HEK293 (cell line): Measurements from ENCODE around the gene DENND4B.

Source experiments
- CTCF ChIA-PET: fragments of 350-600 bp; formaldehyde crosslinking; extraction: SDS; loops from one replicate; lab custom pipeline; 2021; ENCODE audit warnings: antibody characterized with exemption; lab: Yijun Ruan, JAX
- POLR2A ChIA-PET: fragments of 300-600 bp; formaldehyde crosslinking; extraction: SDS; loops from one replicate; lab custom pipeline; 2020; ENCODE audit warnings: antibody characterized with exemption, inconsistent platforms; lab: Yijun Ruan, JAX
- H3K27ac ChIP-seq: fragments of 200-500 bp; sonication (Bioruptor generic); 2 replicates; pipeline ENCODE4 v1.5.1; 2014; ENCODE audit warnings: low read depth, low read length, control low read depth, inconsistent platforms; ENCODE audit errors: extremely low read depth
- H3K36me3 ChIP-seq, 2 experiments: fragments of 200-500 bp in 1 of 2; sonication (Bioruptor generic) in 1 of 2; 1 replicate in 1 of 2; 2 replicates in 1 of 2; pipeline ENCODE4 v1.5.1; 2014 to 2017; ENCODE audit warnings: inconsistent platforms in 2 of 2, low read length in 2 of 2; ENCODE audit not compliant: control insufficient read depth in 2 of 2, insufficient read depth in 1 of 2
- H3K4me1 ChIP-seq: fragments of 200-500 bp; sonication (Bioruptor generic); 2 replicates; pipeline ENCODE4 v1.5.1; 2014; ENCODE audit warnings: mild to moderate bottlenecking, low read length, inconsistent platforms; ENCODE audit not compliant: control insufficient read depth, insufficient read depth
- H3K4me3 ChIP-seq: 2 replicates; pipeline ENCODE4 v1.5.1; 2011; ENCODE audit warnings: low read depth, mild to moderate bottlenecking, control low read depth, low read length, moderate library complexity
- H3K9me3 ChIP-seq: fragments of 200-500 bp; sonication (Bioruptor generic); 2 replicates; pipeline ENCODE4 v1.5.1; 2014; ENCODE audit warnings: low read depth, low read length, inconsistent platforms; ENCODE audit not compliant: control insufficient read depth, insufficient read depth
- FEZF1 ChIP-seq: fragments of 450-650 bp; formaldehyde crosslinking; IDR thresholded peaks from 2 replicates; pipeline ENCODE4 v1.5.1; 2016; ENCODE audit warnings: missing biosample characterization, missing genetic modification characterization
- MYNN ChIP-seq: fragments of 450-650 bp; formaldehyde crosslinking; IDR thresholded peaks from 2 replicates; pipeline ENCODE4 v1.5.1; 2016; ENCODE audit warnings: missing biosample characterization, missing genetic modification characterization, borderline replicate concordance
- ZBTB49 ChIP-seq: fragments of 450-650 bp; formaldehyde crosslinking; IDR thresholded peaks from 2 replicates; pipeline ENCODE4 v1.5.1; 2016; ENCODE audit warnings: missing biosample characterization, missing genetic modification characterization, low read depth
- ZEB2 ChIP-seq: fragments of 450-650 bp; formaldehyde crosslinking; IDR thresholded peaks from 2 replicates; pipeline ENCODE4 v1.5.1; 2016; ENCODE audit warnings: missing biosample characterization, missing genetic modification characterization
- ZFP41 ChIP-seq: fragments of 450-650 bp; formaldehyde crosslinking; IDR thresholded peaks from 2 replicates; pipeline ENCODE4 v1.5.1; 2016; ENCODE audit warnings: missing biosample characterization, missing genetic modification characterization, borderline replicate concordance
- ZNF132 ChIP-seq: fragments of 450-650 bp; formaldehyde crosslinking; IDR thresholded peaks from 2 replicates; pipeline ENCODE4 v1.5.1; 2017; ENCODE audit warnings: missing biosample characterization, missing genetic modification characterization, borderline replicate concordance
- ZNF23 ChIP-seq: fragments of 450-650 bp; formaldehyde crosslinking; IDR thresholded peaks from 2 replicates; pipeline ENCODE4 v1.5.1; 2016; ENCODE audit warnings: missing biosample characterization, missing genetic modification characterization, borderline replicate concordance
- ZNF311 ChIP-seq: fragments of 450-650 bp; formaldehyde crosslinking; IDR thresholded peaks from 2 replicates; pipeline ENCODE4 v1.5.1; 2017; ENCODE audit warnings: missing biosample characterization, missing genetic modification characterization, borderline replicate concordance
- ZNF350 ChIP-seq: fragments of 450-650 bp; formaldehyde crosslinking; IDR thresholded peaks from 2 replicates; pipeline ENCODE4 v1.5.0; 2017; ENCODE audit warnings: missing biosample characterization, mild to moderate bottlenecking, missing genetic modification characterization
- ZNF48 ChIP-seq: fragments of 450-650 bp; formaldehyde crosslinking; IDR thresholded peaks from 2 replicates; pipeline ENCODE4 v1.5.1; 2016; ENCODE audit warnings: missing biosample characterization, missing genetic modification characterization
- ZNF501 ChIP-seq: fragments of 450-650 bp; formaldehyde crosslinking; IDR thresholded peaks from 2 replicates; pipeline ENCODE4 v1.5.1; 2016; ENCODE audit warnings: missing biosample characterization, missing genetic modification characterization
- ZNF513 ChIP-seq: fragments of 450-650 bp; IDR thresholded peaks from 2 replicates; pipeline ENCODE4 v1.5.1; 2018; ENCODE audit warnings: missing biosample characterization, missing genetic modification characterization
- TF ChIP-seq, protein P1 (sequence below): fragments of 450-650 bp; formaldehyde crosslinking; IDR thresholded peaks from 2 replicates; pipeline ENCODE4 v1.5.1; 2017; ENCODE audit warnings: missing biosample characterization, missing genetic modification characterization
- TF ChIP-seq, protein P2 (sequence below): fragments of 450-650 bp; formaldehyde crosslinking; IDR thresholded peaks from 2 replicates; pipeline ENCODE4 v1.5.1; 2016; ENCODE audit warnings: missing biosample characterization, missing genetic modification characterization
- TF ChIP-seq, protein P3 (sequence below): fragments of 450-650 bp; formaldehyde crosslinking; IDR thresholded peaks from 2 replicates; pipeline ENCODE4 v1.5.1; 2016; ENCODE audit warnings: missing biosample characterization, missing genetic modification characterization, borderline replicate concordance

DENND4B gene

GRCh38 chr1:153899509-153899908 lies 47.0 kb downstream of the DENND4B start:
- CTCF ChIA-PET, result no interaction called here

More at GRCh38 chr1:153899509-153899908, 47.0 kb downstream of the DENND4B start:
- peaks cover 2% of the 10 kb centered on the region; the same call in 1 of the 2 replicates for H3K4me1 ChIP-seq
- H3K4me3 ChIP-seq, result no peak overlapping the region
- no peaks in the 10 kb centered on the region for H3K9me3 ChIP-seq
- TF ChIP-seq ZNF350 (tag by site-specific recombination), result no peak
- TF ChIP-seq MYNN (tag by site-specific recombination), result no peak
- no peak for TF ChIP-seq ZNF48 (tag by site-specific recombination)
- TF ChIP-seq ZBTB49, result no peak
- TF ChIP-seq ZNF23 (tag by site-specific recombination), result no peak
- TF ChIP-seq ZEB2, result no peak
- TF ChIP-seq ZNF311, result no peak
- TF ChIP-seq, protein P1, sequence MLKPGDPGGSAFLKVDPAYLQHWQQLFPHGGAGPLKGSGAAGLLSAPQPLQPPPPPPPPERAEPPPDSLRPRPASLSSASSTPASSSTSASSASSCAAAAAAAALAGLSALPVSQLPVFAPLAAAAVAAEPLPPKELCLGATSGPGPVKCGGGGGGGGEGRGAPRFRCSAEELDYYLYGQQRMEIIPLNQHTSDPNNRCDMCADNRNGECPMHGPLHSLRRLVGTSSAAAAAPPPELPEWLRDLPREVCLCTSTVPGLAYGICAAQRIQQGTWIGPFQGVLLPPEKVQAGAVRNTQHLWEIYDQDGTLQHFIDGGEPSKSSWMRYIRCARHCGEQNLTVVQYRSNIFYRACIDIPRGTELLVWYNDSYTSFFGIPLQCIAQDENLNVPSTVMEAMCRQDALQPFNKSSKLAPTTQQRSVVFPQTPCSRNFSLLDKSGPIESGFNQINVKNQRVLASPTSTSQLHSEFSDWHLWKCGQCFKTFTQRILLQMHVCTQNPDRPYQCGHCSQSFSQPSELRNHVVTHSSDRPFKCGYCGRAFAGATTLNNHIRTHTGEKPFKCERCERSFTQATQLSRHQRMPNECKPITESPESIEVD (tag by site-specific recombination), result no peak
- no peak for TF ChIP-seq ZNF501 (tag by site-specific recombination)
- no peak for TF ChIP-seq ZNF132 (tag by site-specific recombination)
- TF ChIP-seq, protein P2, sequence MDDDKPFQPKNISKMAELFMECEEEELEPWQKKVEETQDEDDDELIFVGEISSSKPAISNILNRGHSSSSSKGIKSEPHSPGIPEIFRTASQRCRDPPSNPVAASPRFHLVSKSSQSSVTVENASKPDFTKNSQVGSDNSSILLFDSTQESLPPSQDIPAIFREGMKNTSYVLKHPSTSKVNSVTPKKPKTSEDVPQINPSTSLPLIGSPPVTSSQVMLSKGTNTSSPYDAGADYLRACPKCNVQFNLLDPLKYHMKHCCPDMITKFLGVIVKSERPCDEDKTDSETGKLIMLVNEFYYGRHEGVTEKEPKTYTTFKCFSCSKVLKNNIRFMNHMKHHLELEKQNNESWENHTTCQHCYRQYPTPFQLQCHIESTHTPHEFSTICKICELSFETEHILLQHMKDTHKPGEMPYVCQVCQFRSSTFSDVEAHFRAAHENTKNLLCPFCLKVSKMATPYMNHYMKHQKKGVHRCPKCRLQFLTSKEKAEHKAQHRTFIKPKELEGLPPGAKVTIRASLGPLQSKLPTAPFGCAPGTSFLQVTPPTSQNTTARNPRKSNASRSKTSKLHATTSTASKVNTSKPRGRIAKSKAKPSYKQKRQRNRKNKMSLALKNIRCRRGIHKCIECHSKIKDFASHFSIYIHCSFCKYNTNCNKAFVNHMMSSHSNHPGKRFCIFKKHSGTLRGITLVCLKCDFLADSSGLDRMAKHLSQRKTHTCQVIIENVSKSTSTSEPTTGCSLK (tag by site-specific recombination), result no peak
- TF ChIP-seq ZFP41, result no peak
- no peak for TF ChIP-seq ZNF513 (tag by site-specific recombination)
- TF ChIP-seq, protein P3, sequence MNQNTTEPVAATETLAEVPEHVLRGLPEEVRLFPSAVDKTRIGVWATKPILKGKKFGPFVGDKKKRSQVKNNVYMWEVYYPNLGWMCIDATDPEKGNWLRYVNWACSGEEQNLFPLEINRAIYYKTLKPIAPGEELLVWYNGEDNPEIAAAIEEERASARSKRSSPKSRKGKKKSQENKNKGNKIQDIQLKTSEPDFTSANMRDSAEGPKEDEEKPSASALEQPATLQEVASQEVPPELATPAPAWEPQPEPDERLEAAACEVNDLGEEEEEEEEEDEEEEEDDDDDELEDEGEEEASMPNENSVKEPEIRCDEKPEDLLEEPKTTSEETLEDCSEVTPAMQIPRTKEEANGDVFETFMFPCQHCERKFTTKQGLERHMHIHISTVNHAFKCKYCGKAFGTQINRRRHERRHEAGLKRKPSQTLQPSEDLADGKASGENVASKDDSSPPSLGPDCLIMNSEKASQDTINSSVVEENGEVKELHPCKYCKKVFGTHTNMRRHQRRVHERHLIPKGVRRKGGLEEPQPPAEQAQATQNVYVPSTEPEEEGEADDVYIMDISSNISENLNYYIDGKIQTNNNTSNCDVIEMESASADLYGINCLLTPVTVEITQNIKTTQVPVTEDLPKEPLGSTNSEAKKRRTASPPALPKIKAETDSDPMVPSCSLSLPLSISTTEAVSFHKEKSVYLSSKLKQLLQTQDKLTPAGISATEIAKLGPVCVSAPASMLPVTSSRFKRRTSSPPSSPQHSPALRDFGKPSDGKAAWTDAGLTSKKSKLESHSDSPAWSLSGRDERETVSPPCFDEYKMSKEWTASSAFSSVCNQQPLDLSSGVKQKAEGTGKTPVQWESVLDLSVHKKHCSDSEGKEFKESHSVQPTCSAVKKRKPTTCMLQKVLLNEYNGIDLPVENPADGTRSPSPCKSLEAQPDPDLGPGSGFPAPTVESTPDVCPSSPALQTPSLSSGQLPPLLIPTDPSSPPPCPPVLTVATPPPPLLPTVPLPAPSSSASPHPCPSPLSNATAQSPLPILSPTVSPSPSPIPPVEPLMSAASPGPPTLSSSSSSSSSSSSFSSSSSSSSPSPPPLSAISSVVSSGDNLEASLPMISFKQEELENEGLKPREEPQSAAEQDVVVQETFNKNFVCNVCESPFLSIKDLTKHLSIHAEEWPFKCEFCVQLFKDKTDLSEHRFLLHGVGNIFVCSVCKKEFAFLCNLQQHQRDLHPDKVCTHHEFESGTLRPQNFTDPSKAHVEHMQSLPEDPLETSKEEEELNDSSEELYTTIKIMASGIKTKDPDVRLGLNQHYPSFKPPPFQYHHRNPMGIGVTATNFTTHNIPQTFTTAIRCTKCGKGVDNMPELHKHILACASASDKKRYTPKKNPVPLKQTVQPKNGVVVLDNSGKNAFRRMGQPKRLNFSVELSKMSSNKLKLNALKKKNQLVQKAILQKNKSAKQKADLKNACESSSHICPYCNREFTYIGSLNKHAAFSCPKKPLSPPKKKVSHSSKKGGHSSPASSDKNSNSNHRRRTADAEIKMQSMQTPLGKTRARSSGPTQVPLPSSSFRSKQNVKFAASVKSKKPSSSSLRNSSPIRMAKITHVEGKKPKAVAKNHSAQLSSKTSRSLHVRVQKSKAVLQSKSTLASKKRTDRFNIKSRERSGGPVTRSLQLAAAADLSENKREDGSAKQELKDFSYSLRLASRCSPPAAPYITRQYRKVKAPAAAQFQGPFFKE (tag by site-specific recombination), result no peak
- TF ChIP-seq FEZF1 (tag by site-specific recombination), result no peak
- no peak overlapping the region; the same call in 1 of the 2 replicates for H3K27ac ChIP-seq
- POLR2A ChIA-PET, result no interaction called here
- peaks cover 4 to 36% of the 10 kb centered on the region in 2 experiments for H3K36me3 ChIP-seq
